Activated T-helper 9 cell treated with anti-CD3 and anti-CD28 coated beads, Interleukin-2, amount 50 U/mL, for 16 hours (primary cell): ENCODE results near the gene OR4A15.

Experiments used
- DNase-seq: peaks from one replicate; pipeline ENCODE4 v3.0.0-alpha.2; 2020; ENCODE audit warnings: low read depth

OR4A15 gene

GRCh38 chr11:55367674-55368073 lies at the start of gene OR4A15:
Gene OR4A15, plus strand, starts transcription at chr11:55367974. Its CDS starts 0 bp downstream, at chr11:55367974.
- DNase-seq = no peak

GRCh38 chr11:55324500-55324899 lies 43.3 kb upstream of the OR4A15 start:
- no peak for DNase-seq

- no peak for DNase-seq
Observed at GRCh38 chr11:55342901-55343300, 24.9 kb upstream of the OR4A15 start, which contains the start of gene OR4A16. Gene OR4A16, plus strand, starts transcription at chr11:55343201. Its CDS starts 0 bp downstream, at chr11:55343201.

GRCh38 chr11:55345306-55345705 lies 22.5 kb upstream of the OR4A15 start:
- no peak for DNase-seq

GRCh38 chr11:55349032-55349431 lies 18.7 kb upstream of the OR4A15 start:
- no peak for DNase-seq

- DNase-seq = no peak
Observed at GRCh38 chr11:55357560-55358184, 10.1 kb upstream of the OR4A15 start.

GRCh38 chr11:55401011-55401410 lies 33.2 kb downstream of the OR4A15 start:
- no peak for DNase-seq
